ENCODE data around the gene LARP4.

DNA sequence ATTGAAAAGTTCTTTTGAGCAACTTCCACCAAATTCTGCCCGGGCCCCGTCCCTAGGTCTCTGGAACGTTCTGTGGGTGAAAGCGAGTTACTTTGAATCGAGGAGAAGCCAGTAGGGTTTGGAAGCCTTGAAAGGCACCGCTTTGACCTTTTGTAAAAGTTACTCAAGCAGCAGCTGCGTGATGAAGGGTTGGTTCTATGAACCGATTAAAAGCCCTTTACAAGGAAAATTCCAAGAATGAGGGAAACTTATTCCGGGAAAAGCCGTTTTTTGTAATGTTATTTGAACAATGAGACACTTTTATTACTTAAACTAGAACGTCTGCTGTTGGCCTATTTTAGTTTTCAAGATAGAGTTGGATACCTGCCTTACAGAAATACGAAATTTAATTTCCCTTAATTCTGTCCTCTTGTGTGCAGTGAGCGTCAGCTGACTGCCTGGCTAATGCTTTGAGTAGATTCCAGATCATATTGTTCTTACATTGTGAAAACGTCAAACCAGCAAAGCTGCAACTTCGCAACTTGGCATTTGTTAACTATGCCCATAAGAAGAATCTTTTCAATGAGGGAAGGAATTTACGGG is 906 bp downstream of the LARP4 start:
- no peak for TF ChIP-seq POLR2AphosphoS5 (IDR thresholded peaks at IDR 0.05; ENCODE audit: low read depth, low read length)
- TF ChIP-seq TAF1 (IDR thresholded peaks at IDR 0.05; ENCODE audit: low read depth, low read length), result no peak
- no peak for TF ChIP-seq SPI1 (IDR thresholded peaks at IDR 0.05; ENCODE audit: low read depth, low read length)
- TF ChIP-seq POLR2A (IDR thresholded peaks at IDR 0.05; ENCODE audit: low read depth, low read length), result no peak

All from GM12891 (cell line).